ACHN (cell line): ENCODE measurements around the gene OR1Q1.
"Not testable (repeated sequence)": the region's sequence is repeated elsewhere in the genome, so short reads cannot be mapped to it uniquely, and the experiment has no call there.

Source experiments
- DNase-seq: peaks from one replicate; pipeline ENCODE4 v3.0.0-alpha.2; 2015
- in situ Hi-C: cut with HindIII; loops from 2 replicates; pipeline ENCODE4 v1.10.0; 2017; ENCODE audit warnings: low sequenced_read_pairs, low pct_ligation_motif_present, low pct_unique_long_range_greater_than_20kb

The OR1Q1 gene, protein sequence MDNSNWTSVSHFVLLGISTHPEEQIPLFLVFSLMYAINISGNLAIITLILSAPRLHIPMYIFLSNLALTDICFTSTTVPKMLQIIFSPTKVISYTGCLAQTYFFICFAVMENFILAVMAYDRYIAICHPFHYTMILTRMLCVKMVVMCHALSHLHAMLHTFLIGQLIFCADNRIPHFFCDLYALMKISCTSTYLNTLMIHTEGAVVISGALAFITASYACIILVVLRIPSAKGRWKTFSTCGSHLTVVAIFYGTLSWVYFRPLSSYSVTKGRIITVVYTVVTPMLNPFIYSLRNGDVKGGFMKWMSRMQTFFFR

DNA sequence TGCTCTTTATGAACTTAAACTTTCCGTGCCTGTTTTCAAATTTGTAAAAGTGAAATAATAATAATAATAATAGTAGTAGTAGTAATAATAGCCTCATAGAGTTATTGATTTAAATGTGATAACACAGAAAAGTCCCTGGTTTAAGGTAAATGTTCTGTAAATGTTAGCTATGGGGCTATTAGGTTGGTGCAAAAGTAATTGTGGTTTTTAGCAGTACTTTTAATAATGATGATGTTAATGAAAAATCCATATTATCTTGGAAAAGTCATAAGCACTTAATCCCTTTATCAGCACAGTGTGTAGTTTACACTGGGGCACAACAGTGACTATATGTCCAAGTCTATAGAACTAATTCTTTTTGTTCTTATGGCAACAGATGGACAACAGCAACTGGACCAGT lies at the start of gene OR1Q1:
OR1Q1 (plus strand) TSS at position 377 of the 400 bp plus-strand sequence; CDS start at position 377, 0 bp downstream.
- DNase-seq: no peak
- in situ Hi-C loops: no loop called here

DNA sequence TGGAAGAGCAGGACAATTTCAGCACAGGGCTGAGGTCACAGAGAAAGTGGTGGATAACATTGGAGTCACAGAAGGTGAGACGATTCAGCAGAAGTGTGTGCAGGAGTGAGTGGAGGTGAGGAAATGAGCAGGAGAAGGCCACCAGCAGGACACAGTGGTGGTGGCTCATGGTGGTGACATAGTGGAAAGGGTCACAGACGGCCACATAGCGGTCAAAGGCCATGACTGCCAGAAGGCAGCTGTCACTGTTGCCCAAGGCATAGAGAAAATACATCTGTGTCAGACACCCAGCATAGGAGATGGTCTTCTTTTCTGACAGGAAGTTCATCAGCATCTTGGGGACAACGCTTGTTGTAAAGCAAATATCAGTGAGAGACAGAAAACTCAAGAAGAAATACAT lies 46.6 kb upstream of the OR1Q1 start:
- in situ Hi-C loops: no loop called here
- no peak for DNase-seq

DNA sequence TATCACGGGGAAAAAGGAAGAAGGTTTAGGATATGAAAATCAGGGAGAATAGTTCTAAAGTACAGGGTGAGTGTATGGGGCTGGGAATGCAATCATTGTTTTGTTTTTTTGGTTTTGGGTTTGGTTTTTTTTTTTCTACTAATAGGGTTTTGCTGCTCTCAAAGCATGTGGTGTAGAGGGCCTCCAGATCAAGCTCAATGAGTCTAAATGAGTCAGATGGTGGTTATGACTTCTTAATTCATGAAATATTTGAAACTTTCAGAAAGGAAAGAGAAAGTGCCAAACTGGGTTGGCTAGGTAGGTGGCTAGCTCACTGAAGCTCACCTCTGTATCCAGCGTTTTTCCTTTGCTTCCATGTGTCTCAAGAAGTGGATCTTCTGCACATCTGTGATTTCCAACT lies 42.1 kb upstream of the OR1Q1 start:
- DNase-seq: no peak
- in situ Hi-C loops: no loop called here

DNA sequence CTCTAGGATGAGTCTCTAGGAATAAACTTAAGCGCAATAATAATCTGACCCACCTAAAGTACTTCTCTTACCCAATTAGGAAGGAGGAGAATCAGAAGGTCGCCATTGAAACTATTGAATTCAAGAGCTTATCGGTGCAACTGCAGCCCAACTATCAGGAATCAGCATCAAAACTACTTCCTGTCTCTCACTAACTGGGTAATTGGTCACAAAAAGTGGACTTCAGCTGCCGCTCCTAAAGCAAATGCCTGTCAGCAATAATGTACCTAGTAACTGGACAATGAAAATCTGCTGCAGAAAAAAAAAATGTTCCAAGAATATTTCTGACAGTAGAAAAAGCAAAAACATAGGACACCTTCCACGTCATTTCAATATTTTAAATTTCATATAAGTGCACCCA lies 34.7 kb upstream of the OR1Q1 start:
- DNase-seq: no peak
- in situ Hi-C loops: no loop called here

DNA sequence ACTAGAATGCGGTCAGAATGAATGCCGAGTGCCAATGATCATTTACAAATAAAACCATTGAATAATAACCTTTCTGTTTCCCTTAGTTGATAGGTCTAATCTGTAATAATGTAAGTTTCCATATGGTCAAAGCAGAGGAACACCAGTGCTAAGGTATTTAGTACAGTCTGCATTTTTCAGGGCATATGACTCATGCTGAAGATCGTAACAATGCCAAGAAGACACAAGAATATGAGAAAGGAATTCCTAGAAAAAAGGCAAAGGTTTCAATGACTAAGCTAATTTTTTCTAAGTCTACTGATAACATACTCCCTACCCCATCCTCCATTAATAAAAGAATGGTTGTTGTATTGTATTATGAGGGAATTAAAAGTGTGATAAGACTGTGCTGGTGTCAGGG lies 34.2 kb upstream of the OR1Q1 start:
- in situ Hi-C loops: no loop called here
- peak; percentile 54 for DNase-seq

DNA sequence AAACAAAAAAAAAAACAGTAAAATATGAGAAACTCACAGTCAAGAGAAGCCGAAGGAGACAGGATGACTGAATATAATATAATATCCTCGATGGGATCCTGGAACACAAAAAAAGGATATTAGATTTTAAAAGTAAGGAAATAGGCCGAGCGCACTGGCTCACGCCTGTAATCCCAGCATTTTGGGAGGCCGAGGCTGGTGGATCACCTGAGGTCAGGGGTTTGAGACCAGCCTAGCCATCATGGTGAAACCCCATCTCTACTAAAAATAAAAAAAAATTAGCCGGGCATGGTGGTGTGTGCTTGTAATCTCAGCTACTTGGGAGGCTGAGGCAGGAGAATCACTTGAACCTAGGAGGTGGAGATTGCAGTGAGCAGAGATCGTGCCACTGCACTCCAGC lies 31.3 kb upstream of the OR1Q1 start, which contains the start of gene OR1L8:
OR1L8 (minus strand) TSS at position 101 of the 400 bp plus-strand sequence. CDS start 14,907 bp downstream, outside the sequence.
- in situ Hi-C loops: not testable (repeated sequence)

DNA sequence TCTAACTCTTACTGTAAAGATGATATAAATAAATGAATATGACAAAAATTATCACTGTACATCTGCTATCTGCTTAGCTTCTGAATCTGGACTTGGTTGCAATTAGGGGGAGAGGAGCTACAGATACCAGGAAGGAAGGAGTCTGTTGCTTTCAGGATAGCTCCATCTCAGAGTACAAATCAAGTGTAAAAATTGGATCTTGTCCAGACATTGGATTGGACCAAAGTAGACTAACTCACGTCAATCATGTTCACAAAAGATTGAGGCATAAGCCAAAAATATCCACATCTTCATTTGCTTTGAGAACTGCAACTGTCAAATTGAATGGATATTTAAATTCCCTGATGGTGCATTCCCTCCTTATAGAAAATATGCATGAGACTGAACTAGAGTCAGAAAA lies 8.8 kb upstream of the OR1Q1 start:
- in situ Hi-C loops: no loop called here
- DNase-seq: no peak

More for the DNA sequence above, 31.3 kb upstream of the OR1Q1 start, which contains the start of gene OR1L8:
- not testable (repeated sequence) for DNase-seq

DNA sequence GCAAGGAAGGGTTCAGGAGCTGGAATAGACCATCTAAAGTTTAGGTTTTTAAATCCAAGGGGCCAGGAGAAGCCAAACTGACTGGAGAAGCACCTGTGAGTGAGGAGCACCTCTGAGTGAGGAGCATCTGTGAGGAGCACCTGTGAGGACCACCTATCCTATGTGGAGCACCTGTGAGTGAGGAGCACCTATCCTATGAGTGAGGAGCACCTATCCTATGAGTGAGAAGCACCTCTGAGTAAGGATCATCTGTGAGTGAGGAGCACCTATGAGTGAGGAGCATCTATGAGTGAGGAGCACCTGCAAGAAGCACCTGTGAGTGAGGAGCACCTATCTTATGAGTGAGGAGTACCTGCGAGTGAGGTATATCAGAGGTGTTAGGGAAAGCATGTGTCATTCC lies 8.0 kb upstream of the OR1Q1 start:
- no peak for DNase-seq
- in situ Hi-C loops: no loop called here

DNA sequence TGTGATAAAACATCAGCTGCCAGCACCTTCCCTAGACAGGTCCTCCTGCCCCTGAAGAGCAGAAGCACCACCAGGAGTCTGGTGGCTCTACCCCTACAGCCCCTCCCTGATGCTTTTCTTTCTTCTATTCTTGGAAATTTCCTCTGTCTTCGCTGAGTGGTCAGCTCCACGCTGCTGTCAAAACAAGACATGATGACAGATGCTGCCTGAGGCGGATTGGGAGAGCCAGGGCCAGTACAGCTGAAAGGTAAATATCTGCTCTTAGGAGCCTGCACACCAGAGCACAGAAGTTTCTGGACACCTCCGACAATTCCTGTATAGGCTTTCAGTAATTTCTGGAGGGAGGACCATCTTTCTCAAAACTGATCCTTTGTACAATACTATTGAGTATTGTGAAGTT lies 4.7 kb upstream of the OR1Q1 start:
- in situ Hi-C loops: no loop called here
- DNase-seq: no peak

DNA sequence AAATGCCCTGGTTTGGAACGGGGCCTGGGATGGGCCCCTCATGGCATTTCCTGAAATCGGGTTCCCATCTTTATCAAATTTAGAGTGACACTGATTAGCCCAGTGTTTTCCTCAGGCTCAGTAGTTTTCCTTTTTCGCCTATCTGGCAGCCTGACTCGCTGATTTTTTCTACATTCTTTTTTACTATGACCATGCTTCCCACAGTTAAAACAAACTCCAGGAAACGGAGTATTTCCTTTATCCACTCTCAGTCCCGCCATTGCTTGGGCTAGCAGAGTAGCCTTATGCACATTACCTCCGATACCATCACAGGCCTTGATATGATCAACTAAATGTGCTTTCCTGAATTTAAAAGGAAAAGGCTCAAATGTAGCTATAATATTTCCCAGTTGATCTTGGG lies 5.5 kb downstream of the OR1Q1 start:
- in situ Hi-C loops: no loop called here
- DNase-seq: no peak

DNA sequence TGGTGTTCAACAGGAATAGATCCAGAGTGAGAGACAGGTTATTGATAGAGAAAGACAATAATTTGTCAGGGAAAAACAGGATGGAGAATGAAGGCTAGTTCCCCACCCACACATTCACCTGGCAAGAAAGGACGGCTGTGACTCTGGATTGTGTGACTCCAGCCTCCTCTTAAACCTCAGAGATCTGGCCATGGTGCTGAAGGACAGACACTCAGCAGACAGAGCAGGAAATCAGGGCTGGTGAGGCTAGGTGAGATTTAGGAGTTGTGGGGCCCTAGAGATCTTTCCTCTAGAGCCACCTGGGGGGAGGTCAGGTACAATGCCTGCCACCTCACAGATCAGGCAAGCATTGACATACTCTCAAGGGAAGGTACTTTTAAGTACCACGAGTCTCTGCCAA lies 27.7 kb downstream of the OR1Q1 start:
- DNase-seq: no peak
- in situ Hi-C loops: no loop called here

DNA sequence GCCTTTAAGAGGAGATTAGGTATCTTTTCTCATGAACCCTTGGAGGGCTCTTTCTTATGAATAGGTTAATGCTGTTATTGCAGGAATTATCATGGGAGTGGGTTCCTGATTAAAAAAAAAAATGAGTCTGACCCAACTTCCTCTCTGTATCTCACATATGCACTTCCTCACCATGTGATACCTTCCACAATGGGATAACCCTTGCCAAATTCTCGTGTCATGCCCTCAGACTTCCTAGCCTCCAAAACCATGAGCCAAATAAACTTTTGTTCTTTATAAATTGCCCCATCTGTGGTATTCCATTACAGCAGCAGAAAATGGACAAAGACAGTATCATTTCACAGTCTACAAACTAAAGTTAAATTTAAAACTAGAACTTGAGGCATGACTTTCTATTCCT lies 41.8 kb downstream of the OR1Q1 start:
- in situ Hi-C loops: no loop called here
- DNase-seq: no peak

DNA sequence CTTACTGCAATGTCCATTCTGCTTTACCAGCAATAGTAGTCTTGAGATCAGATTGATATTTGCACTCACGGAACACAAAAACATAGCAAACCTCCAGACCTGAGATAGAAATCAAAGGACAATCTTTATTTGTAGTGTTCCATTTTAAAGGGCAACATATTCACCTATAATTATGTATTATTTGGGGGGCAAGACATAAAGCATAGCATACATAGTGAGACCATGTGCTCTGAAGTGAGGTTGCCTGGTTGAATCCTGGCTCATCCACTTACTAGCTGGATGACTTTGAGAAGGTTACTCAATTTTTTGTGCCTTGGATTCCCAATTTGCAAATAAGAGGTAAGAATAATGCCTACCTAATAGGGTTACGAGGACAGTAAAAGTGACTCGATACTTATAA lies 43.0 kb downstream of the OR1Q1 start, which contains the start of gene OR1B1:
OR1B1 (minus strand) TSS at position 101 of the 400 bp plus-strand sequence.
- no peak for DNase-seq
- in situ Hi-C loops: no loop called here

DNA sequence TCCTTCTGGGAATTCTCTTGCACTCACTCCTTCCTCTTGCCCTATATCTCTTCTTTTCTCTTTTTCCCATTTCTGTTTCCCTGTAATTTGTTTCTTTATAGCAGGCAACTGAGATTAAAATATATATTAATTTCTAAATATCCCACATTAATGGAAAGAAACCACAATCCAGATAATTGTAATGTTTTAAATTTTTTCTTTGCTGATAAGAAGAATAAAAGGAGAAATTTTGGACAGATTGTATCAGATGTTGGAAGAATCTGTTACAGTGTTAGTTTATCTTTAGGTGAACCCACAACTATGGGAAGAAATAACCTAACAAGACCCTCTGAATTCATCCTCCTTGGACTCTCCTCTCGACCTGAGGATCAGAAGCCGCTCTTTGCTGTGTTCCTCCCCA lies 46.9 kb downstream of the OR1Q1 start, which contains the start of gene OR1L1:
OR1L1 (plus strand) TSS at position 301 of the 400 bp plus-strand sequence; CDS start at position 301, 0 bp downstream.
- in situ Hi-C loops: no loop called here
- no peak for DNase-seq
